Adipose tissue (tissue), 3 donors: Measurements from ENCODE around the gene DNAH2. TPM values are rescaled to one million over a fixed set of nuclear protein-coding genes. Genes with fewer than 3 reads are reported as not detected.

ENCODE experiments used
- H3K27ac ChIP-seq: one replicate; pipeline ENCODE4 v1.5.1; 2013; ENCODE audit warnings: low read depth, low read length
- WGBS, 3 donors: extraction: QIAGEN DNeasy Blood & Tissue Kit; methylation state at CpG; one replicate each; pipeline ENCODE4 v1.1.7; 2013; 5-methylcytosine and 5-hydroxymethylcytosine counted together
- polyA plus RNA-seq, 3 donors: library from polyadenylated mRNA; stranded (reverse); fragments of 200-250 nt; gene quantifications; one replicate each; pipeline ENCODE4 v1.2.3, GENCODE V29; 2013
- donor health status: healthy with polysubstance abuse.
- donor health status: Bipolar disorder and iron deficiency.
- donor health status: healthy.

DNAH2 gene
- polyA plus RNA-seq, 3 donors, result 0.03 to 0.79 (median 0.19) TPM

DNA sequence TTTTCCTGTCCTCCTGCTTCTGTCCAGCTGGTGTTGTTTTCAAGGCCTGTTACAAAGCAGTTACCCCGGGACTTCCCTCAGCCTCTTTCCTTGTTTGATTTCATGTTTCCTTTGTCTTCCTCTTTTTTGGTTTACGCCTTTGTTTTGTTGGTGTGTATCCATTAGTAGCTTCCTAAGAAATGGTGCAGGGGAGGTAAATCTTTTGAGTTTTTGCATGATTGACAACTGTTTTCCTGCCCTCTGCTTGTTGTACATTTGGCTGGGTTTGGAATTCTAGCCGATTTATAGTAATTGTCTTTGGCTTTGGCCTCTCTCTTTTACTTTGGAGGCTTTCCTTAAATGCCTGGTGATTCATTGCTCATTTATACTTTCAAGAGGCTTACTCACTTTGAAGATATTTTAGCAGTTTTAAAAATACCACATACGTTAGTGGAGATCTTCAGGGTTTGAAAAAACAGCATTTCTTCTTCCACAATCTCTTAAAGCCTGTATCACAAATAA is 32.8 kb downstream of the DNAH2 start:
- 60 to 73% (median 67%) methylated on average over 4 of the region's 4 CpGs for WGBS, 3 donors
- no peak overlapping the region for H3K27ac ChIP-seq

DNA sequence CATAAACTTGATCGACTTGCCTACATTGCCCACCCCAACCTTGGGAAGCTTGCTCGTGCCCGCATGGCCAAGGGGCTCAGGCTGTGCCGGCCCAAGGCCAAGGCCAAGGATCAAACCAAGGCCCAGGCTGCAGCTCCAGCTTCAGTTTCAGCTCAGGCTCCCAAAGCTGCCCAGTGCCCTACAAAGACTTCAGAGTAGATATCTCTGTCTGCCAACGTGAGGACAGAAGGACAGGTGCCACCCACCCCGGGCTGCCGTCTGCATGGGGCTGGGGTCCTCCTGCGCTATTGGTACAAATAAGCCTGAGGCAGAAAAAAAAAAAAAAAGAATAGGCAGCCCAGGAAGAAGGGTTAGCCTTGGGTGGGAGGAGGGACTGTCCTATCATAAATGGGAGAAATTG is 37.1 kb downstream of the DNAH2 start:
- H3K27ac ChIP-seq, result no peak overlapping the region
- 81 to 90% (median 83%) methylated on average over 7 to 8 of the region's 8 CpGs for WGBS, 3 donors

DNA sequence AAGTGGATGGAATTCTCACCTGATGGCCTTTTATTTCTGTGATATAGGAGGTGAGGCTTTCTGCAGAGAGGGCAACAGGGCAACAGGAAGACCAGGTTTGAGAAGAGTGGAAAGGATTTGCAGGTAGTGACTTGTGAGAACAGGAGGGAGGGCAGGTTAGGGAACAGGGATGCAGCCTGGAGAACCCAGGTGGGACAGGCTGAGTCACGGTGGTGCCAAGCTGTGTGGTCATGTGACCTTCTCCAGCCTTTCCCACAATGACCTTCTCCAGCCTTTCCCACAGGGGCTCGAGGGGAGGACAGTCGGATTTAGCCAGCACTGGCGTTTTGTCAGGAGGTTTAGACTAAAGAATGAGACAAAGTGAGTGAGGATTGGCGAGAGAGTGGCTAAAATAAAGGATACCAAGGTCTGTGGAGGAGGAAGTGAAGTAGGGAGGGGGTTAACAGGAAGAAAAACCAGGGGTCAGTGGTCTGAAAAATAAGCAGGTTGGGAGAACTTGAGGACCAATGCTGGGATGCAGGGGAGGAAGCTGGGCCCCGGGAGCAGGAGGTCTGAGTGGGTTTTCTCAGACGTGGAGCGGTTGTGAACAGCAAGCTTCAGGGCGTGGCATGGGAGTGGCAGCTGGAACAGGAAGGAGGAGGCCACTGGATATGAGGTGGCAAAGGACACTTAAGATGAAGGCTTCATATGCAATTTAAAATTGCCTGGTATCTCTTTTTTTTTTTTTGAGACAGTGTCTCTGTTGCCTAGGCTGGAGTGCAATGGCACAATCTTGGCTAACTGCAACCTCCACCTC is 37.7 kb downstream of the DNAH2 start:
- H3K27ac ChIP-seq, result no peak overlapping the region
- 60 to 70% (median 62%) methylated on average over 9 of the region's 9 CpGs for WGBS, 3 donors

DNA sequence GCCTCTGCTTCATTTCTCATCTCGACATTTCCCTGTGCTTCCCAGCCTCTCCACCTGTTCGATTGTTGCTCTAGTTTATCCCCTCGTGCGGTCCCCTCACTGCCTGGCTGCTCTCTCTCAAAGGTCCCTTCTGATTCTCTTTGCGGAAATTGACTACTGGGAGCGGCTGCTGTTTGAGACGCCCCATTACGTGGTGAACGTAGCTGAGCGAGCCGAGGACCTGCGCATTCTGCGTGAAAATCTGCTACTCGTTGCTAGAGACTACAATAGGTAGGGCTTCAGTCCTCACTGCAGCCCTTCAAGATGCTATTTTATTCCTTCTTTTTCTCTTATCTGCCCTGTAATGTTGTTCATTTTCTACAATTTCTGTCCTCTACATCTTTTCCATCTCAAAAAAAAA is 39.4 kb downstream of the DNAH2 start:
- H3K27ac ChIP-seq, result no peak overlapping the region
- 88 to 91% (median 90%) methylated on average over 14 of the region's 14 CpGs for whole genome bisulfite sequencing, 3 donors

DNA sequence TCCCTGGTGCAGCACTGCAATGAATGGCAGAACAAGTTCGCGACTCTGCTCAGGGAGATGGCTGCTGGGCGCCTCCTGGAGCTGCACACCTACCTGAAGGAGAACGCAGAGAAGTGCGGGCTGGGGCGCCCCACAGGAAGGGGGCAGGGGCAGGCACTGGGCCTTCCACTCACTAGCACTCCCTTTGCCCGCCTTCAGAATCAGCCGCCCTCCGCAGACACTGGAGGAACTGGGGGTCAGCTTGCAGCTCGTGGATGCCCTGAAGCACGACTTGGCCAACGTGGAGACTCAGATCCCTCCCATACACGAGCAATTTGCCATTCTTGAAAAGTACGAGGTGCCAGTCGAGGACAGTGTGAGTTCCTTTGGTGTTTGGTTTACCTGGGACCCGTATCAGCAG is 46.4 kb downstream of the DNAH2 start:
- H3K27ac ChIP-seq, result no peak overlapping the region
- WGBS, 3 donors, result 88 to 89% (median 88%) methylated on average over 16 of the region's 16 CpGs

DNA sequence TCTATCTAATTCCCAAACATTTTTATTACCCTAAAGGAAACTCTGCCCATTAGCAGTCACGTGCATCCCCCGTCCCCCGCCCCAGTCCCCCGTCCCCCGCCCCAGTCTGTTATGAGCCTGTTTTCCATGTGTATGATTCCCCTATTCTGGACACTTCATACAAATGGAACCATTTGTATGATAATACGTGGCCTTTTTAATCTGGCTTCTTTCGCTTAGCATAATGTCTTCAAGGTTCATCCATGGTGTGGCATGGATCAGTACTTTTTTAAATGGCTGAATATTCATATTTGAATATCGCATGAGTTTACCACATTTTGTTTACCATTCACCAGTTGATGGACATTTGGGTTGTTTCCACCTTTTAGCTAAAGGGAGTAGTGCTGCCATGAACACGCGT is 49.5 kb downstream of the DNAH2 start:
- 68 to 90% (median 83%) methylated on average over 10 of the region's 10 CpGs for WGBS, 3 donors

DNA sequence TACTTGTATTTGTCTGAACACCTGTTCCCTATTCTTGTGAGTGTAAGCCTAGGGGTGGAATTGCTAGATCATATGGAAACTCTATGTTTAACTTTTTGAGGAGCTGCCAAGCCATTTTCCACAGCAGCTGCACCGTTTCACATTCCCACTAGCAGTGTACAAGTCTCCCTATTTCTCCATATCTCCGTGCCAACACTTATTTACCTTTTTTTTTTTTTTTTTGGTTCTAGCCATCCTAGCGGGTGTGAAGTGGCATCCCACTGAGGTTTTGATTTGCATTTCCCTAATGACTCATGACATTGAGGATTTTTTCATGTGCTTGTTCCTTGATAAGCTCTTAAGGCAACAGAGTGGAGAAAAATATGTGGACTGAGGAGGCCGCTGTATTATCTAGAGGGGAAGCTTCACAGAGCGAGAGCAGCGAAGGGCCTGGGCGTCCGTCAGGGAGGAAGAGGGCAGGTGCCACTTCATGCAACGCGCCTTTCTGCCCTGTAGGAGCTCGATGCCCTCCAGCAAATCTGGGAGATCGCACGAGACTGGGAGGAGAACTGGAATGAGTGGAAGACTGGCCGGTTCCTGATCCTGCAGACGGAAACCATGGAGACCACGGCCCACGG is 50.0 kb downstream of the DNAH2 start:
- WGBS, 3 donors, result 48 to 78% (median 72%) methylated on average over 17 of the region's 17 CpGs
- no peak overlapping the region for H3K27ac ChIP-seq

More for the DNA sequence above, 49.5 kb downstream of the DNAH2 start:
- H3K27ac ChIP-seq, result no peak overlapping the region

DNA sequence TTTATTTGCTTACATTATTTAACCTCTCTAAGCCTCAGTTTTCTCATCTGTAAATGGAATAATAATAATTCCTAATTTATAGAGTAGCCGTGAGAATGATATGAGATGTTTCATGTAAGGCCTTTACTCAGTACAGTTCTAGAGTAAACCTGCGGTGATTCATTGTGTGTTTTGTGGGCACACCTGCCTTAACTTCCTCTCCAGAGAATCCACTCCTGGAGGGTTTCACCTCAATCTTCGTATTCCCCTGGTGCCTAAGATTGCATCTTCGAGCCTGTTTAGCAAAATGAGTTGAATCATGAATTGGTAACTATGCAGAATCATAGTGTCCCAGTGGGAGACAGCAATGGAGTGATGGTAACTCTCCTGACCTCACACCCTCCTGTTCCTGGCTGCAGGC is 52.3 kb downstream of the DNAH2 start:
- WGBS, 3 donors, result 86 to 93% (median 89%) methylated on average over 4 of the region's 4 CpGs

DNA sequence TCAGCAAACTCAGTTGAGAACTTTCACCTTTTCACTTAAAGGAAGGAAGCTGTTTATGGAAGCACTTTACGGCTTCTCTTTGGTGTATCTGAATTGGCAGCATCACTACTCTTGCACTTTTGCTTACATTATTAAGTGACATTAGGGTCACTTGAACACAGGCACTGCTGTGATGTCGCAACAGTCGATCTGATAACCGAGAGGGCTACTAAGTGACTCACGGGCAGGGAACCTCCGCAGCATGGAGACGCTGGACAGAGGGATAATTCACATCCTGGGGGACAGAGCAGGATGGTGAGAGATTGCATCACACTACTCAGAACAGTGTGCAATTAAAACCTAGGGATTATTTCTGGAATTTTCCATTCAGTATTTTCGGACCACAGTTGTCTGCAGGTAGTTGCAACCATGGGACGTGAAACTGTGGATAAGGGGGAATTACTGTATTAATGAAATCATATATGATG is 56.5 kb downstream of the DNAH2 start:
- no peak overlapping the region for H3K27ac ChIP-seq
- 53 to 71% (median 63%) methylated on average over 9 of the region's 9 CpGs for WGBS, 3 donors

More for the DNA sequence above, 52.3 kb downstream of the DNAH2 start:
- H3K27ac ChIP-seq, result no peak overlapping the region

DNA sequence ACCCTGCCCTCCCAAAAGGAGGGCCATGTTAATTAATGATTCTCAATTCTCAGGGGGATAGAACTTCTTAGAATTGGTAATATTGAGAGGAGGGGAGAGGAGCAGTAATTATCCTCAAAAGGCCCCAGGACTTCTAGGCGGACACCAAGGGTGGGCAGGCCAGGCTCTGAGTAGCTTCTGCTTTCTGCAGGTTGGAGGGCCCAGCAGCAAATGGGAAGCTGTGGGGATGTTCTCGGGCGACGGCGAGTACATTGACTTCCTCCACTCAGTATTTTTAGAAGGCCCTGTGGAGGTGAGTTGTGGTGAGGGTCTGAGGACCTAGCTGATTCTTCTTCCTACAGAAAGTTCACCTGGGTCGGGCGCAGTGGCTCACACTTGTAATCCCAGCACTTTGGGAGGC is 57.5 kb downstream of the DNAH2 start:
- H3K27ac ChIP-seq, result no peak overlapping the region
- 66 to 85% (median 78%) methylated on average over 7 of the region's 7 CpGs for WGBS, 3 donors

DNA sequence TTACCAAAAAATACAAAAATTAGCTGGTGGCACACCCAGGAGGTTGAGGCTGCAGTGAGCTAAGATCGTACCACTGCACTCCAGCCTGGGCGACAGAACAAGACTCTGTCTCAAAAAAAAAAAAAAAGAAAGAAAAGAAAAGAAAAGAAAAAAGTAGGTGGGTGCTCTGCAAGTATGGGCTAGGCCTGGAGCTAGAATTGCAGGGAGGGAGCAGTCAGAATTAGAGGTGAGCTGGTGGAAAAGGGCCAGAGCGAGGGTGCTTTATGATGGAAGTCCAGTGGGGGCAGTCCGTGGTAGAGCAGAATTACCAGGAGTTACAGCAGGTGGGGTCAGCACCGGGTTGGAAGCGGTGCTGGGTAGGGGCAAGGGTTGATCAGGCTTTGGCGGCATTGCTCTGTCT is 59.5 kb downstream of the DNAH2 start:
- 86 to 91% (median 90%) methylated on average over 7 of the region's 7 CpGs for whole genome bisulfite sequencing, 3 donors
- no peak overlapping the region for H3K27ac ChIP-seq

DNA sequence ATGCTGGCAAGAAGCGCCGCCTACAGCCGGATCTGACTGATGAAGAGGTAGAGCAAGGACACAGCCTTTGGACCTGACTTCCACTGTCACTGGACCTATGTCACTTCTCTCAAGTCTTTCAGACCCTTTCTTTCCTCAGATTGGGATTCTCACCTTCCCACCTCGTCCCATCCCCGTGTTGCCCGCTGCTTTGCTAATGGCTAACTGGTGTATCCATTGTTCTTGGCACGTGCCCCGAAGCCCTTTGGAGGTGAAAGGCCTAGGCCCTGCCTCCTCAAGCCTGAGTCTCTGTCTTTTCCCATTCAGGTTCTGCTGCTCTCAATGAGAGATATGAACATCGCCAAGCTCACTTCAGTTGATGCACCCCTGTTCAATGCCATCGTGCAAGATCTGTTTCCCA is 63.2 kb downstream of the DNAH2 start:
- 90 to 94% (median 92%) methylated on average over 10 of the region's 10 CpGs for WGBS, 3 donors

DNA sequence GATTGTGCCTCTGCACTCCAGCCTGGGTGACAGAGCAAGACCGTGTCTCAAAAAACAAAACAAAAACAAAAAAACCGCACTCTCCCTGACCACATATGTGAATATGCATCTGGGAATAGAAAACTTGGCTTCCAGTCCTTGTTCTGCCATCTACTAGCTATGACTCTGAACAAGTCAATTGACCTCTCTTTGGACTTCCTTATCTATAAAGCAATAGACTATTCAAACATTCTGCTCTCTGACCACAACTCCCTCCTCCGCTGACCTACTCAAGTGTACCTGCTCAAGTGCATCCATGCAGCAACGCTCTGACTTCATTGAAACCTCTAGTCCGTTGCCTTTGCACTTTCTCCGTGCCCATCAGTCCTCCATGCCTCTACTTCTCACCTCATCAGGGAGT is 63.9 kb downstream of the DNAH2 start:
- 36 to 82% (median 77%) methylated on average over 6 of the region's 6 CpGs for WGBS, 3 donors

More for the DNA sequence above, 63.2 kb downstream of the DNAH2 start:
- no peak overlapping the region for H3K27ac ChIP-seq

DNA sequence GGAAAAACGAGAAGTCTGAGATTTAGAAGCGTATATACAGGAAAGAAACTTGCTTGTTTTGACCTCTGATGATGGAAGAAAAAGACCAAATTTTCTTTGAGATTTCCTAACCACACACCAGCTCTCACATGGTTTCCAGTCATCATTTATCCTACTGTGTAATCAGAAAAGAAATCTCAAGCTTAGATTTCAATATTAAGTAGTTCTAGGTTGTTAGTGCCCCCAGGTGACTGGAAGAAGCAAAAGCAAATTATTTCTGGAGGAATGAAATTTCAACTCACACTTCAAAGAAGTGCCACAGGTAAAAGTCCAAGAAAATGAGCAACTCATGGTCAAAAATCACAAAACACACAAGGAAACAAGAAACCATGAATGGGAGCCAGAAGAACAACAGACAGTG is 64.7 kb downstream of the DNAH2 start:
- H3K27ac ChIP-seq, result no peak overlapping the region
- WGBS, 3 donors, result 42 to 63% (median 58%) methylated on average over 2 of the region's 2 CpGs

More for the DNA sequence above, 63.9 kb downstream of the DNAH2 start:
- H3K27ac ChIP-seq, result no peak overlapping the region

DNA sequence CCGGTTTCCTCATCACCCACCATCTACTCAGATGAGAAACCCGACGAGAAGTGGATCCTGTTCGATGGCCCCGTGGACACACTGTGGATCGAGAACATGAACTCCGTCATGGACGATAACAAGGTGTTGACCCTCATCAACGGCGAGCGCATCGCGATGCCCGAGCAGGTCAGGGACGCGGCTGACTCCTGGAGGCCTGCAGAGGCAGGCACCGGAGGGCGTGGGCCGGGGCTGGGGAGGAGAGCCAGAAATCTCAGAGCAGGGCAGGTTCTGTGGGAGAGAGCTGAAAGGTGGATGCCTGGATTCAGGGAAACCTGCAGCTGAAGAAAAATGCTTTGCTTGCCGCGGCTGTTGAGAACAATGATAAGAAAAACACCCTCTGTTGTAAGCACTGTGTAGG is 69.3 kb downstream of the DNAH2 start:
- no peak overlapping the region for H3K27ac ChIP-seq
- WGBS, 3 donors, result 75 to 79% (median 78%) methylated on average over 21 of the region's 21 CpGs

DNA sequence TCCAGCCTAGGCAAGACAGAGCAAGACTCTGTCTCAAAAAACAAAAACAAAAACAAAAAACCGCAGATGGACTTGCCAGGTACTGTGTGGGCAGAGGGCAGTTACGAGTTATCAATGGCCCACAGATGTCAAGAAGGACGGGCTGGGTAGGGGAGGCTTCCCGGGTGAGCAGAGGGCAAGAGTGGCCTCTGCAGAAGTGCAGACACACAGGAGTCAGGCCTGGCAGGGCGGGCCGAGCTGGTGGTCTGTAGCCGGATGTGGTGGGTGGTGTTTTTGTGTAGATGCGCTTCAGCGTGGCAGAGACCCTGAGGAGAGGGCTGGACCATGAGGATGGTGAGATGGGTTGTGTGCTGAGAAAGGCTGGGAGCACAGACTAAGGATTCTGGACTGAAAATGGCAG is 71.6 kb downstream of the DNAH2 start:
- H3K27ac ChIP-seq, result no peak overlapping the region
- 75 to 88% (median 81%) methylated on average over 9 of the region's 9 CpGs for WGBS, 3 donors

DNA sequence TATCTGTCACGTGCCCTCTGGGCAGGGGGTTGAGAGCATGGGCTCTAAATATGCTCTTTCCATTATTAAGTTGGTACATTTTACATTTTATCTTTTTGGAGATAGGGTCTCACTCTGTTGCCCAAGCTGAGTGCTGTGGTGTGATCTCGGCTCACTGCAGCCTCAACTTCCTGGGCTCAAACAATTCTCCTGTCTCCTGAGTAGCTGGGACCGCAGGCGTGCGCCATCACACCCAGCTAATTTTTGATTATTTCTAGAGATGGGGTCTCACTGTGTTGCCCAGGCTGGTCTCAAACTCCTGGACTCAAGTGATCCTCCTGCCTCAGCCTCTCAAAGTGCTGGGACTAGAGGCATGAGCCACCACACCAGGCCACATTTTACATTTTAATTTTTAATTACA is 72.6 kb downstream of the DNAH2 start:
- WGBS, 3 donors, result 92 to 98% (median 97%) methylated on average over 5 of the region's 5 CpGs
- no peak overlapping the region for H3K27ac ChIP-seq

DNA sequence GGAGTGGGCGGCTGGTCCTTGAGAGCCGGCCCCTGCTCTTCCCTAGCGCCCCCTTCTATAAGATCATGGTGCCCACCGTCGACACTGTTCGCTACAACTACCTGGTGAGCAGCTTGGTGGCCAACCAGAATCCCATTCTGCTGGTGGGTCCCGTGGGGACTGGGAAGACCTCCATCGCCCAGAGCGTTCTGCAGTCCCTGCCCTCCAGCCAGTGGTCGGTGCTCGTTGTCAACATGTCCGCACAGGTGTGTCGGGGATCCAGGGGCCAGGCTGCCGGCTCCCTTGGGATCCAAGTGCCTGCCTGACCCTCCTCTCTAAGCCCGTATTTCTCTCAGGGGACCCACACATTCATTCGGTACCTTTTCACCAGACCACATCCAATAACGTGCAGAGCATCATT is 75.1 kb downstream of the DNAH2 start:
- H3K27ac ChIP-seq, result no peak overlapping the region

DNA sequence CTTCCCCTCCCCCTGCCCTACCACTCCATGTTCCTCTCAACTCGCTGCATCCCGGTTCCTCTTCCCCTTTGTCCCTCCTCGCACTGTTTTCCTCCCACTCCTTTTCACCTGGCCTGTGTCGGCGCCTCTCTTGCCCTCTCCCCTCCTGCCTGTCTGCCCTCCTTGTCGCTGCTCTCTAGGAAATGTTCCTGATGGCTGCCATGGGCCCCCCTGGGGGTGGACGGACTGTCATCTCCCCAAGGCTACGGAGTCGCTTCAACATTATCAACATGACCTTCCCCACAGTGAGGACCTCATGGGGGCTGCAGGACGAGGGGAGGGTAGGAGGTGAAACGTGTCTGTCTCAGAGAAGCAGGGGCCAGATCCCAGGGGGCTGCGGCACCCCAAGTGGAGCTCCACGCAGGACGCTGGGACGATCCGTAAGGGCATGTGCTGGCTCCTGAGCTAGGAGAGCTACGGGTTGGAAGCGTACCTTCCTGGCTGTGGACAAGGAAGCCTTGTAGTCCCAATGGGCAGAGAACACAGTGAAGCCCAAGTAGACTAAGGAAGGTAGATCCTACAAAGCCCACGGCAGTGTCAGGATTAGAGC is 76.6 kb downstream of the DNAH2 start:
- 63 to 67% (median 64%) methylated on average over 19 of the region's 19 CpGs for WGBS, 3 donors
- no peak overlapping the region for H3K27ac ChIP-seq

More for the DNA sequence above, 75.1 kb downstream of the DNAH2 start:
- WGBS, 3 donors, result 93 to 94% (median 94%) methylated on average over 16 to 17 of the region's 17 CpGs
